ENCODE measurements around the gene PITX3. TPM values are rescaled to one million over a fixed set of nuclear protein-coding genes. Genes with fewer than 3 reads are reported as not detected.

Gene PITX3
- total RNA-seq, 1 donor from 2014 or later = not detected

DNA sequence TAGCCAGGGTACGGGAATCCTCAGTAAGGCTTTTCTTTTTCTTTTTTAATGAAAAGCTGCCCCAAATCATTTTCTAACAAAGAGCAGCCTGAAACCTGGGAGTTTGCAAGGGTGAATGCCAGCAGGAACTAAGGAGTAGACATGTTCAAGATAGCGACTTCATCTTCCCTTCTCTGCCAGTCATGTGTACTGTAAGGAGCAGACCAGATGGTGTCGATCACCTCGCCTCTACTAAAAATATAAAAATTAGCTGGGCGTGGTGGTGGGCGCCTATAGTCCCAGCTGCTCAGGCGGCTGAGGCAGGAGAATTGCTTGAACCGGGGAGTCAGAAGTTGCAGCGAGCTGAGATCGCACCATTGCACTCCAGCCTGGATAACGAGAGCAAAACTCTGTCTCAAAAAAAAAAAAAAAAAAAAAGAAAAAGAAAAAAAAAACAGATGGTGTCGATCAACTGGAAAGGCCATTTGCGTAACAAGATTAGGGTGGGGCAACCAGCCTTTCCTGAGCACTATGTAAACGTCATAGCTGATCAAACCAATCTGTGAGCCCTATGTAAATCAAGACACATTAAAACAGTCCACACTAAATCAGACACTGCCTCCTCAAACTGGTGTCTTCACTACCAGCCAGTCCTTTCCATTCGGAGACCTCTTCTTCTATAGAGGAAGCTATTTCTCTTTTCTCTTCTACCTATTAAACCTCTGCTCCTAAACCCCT, 55.3 kb downstream of the PITX3 start:
- Mint-ChIP-seq H3K27me3 (no peaks in the 10 kb centered on the region), H3K4me1 (ENCODE audit: low read depth) (no peaks in the 10 kb centered on the region), H3K27ac (no peak overlapping the region), H3K4me3 (ENCODE audit: low read depth) (no peak overlapping the region), H3K9me3 (ENCODE audit: low read depth) (peaks cover 16% of the 10 kb centered on the region), H3K36me3 (ENCODE audit: insufficient read depth) (no peaks in the 10 kb centered on the region)
- TF ChIP-seq, protein P1, sequence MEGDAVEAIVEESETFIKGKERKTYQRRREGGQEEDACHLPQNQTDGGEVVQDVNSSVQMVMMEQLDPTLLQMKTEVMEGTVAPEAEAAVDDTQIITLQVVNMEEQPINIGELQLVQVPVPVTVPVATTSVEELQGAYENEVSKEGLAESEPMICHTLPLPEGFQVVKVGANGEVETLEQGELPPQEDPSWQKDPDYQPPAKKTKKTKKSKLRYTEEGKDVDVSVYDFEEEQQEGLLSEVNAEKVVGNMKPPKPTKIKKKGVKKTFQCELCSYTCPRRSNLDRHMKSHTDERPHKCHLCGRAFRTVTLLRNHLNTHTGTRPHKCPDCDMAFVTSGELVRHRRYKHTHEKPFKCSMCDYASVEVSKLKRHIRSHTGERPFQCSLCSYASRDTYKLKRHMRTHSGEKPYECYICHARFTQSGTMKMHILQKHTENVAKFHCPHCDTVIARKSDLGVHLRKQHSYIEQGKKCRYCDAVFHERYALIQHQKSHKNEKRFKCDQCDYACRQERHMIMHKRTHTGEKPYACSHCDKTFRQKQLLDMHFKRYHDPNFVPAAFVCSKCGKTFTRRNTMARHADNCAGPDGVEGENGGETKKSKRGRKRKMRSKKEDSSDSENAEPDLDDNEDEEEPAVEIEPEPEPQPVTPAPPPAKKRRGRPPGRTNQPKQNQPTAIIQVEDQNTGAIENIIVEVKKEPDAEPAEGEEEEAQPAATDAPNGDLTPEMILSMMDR (IDR thresholded peaks at IDR 0.05; ENCODE audit: unreplicated experiment) = no peak
- DNase-seq (ENCODE audit: low spot score, unreplicated experiment) = no peak

- Mint-ChIP-seq H3K27me3 (no peaks in the 10 kb centered on the region), H3K4me3 (ENCODE audit: low read depth) (no peak overlapping the region), H3K4me1 (ENCODE audit: low read depth) (no peaks in the 10 kb centered on the region), H3K9me3 (ENCODE audit: low read depth) (peaks cover 16% of the 10 kb centered on the region), H3K27ac (no peak overlapping the region), H3K36me3 (ENCODE audit: insufficient read depth) (no peaks in the 10 kb centered on the region)
- no peak for DNase-seq (ENCODE audit: low spot score, unreplicated experiment)
- TF ChIP-seq, protein P1 (IDR thresholded peaks at IDR 0.05; ENCODE audit: unreplicated experiment) = no peak
These were observed 56.0 kb downstream of the PITX3 start for GRCh38 chr10:102185272-102185671.

GRCh38 chr10:102184606-102185005, 56.7 kb downstream of the PITX3 start:
- Mint-ChIP-seq H3K27ac (no peak overlapping the region), H3K4me3 (ENCODE audit: low read depth) (no peak overlapping the region), H3K4me1 (ENCODE audit: low read depth) (no peaks in the 10 kb centered on the region), H3K27me3 (no peaks in the 10 kb centered on the region), H3K9me3 (ENCODE audit: low read depth) (peaks cover 16% of the 10 kb centered on the region), H3K36me3 (ENCODE audit: insufficient read depth) (no peaks in the 10 kb centered on the region)
- TF ChIP-seq, protein P1 (IDR thresholded peaks at IDR 0.05; ENCODE audit: unreplicated experiment) = no peak
- no peak for DNase-seq (ENCODE audit: low spot score, unreplicated experiment)

Other genes starting within 250 kb of the PITX3 start
- 27.1 and 34.4 TPM in 2 replicates for gene ARMH3, start 185.3 kb downstream of the PITX3 start, total RNA-seq
- gene HPS6, start 176.2 kb downstream of the PITX3 start, total RNA-seq = 15.6 and 17.2 TPM in 2 replicates
- 99.5 and 107 TPM in 2 replicates for gene LDB1, start 121.1 kb downstream of the PITX3 start, total RNA-seq
- 40.1 and 41.9 TPM in 2 replicates for gene PPRC1, start 108.5 kb downstream of the PITX3 start, total RNA-seq
- 64.7 and 68.9 TPM in 2 replicates for gene NOLC1, start 89.1 kb downstream of the PITX3 start, total RNA-seq
- gene ELOVL3, start 15.2 kb downstream of the PITX3 start, total RNA-seq = not detected in 2 replicates
- gene GBF1, start 4.0 kb upstream of the PITX3 start, total RNA-seq = 52.3 and 54.6 TPM in 2 replicates
- 21.6 and 23.1 TPM in 2 replicates for gene NFKB2, start 154.2 kb upstream of the PITX3 start, total RNA-seq
- gene PSD, start 177.3 kb upstream of the PITX3 start, total RNA-seq = 8.9 and 10.7 TPM in 2 replicates
- 14.0 and 14.9 TPM in 2 replicates for gene FBXL15, start 179.3 kb upstream of the PITX3 start, total RNA-seq
- 69.9 and 70.5 TPM in 2 replicates for gene CUEDC2, start 191.1 kb upstream of the PITX3 start, total RNA-seq
- gene C10orf95, start 210.0 kb upstream of the PITX3 start, total RNA-seq = 0.73 and 0.77 TPM in 2 replicates